Activated T-cell treated with anti-CD3 and anti-CD28 coated beads for 24 hours (primary cell): ENCODE results near the gene SPATA22.
"Not testable (repeated sequence)": the region's sequence is repeated elsewhere in the genome, so short reads cannot be mapped to it uniquely, and the experiment has no call there.

Experiments used
- DNase-seq: peaks from one replicate; pipeline ENCODE4 v3.0.0-alpha.2; 2020; ENCODE audit warnings: low read depth

The SPATA22 gene

GRCh38 chr17:3474212-3474611 is 2.6 kb upstream of the SPATA22 start:
- no peak for DNase-seq

DNA sequence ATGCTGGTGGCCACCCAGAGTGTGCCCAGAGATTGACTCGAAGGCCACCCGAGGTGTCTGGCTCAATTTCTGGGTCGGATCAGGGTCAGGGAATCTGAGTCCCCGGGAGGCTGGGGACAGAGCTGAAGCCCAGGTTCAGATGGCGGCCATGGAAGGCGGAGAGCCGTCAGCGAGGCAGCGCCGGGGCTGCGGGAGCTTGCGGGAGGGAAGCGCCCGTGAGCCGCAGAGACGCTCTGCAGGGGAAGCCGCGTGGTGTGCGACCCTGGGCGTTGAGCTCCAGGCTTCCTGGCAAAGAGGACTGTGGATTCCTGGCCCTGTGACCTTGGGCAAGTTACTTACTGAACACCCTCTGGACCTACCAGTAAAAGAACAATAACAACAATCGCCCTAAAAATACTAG is 518 bp upstream of the SPATA22 start:
- DNase-seq, result no peak

DNA sequence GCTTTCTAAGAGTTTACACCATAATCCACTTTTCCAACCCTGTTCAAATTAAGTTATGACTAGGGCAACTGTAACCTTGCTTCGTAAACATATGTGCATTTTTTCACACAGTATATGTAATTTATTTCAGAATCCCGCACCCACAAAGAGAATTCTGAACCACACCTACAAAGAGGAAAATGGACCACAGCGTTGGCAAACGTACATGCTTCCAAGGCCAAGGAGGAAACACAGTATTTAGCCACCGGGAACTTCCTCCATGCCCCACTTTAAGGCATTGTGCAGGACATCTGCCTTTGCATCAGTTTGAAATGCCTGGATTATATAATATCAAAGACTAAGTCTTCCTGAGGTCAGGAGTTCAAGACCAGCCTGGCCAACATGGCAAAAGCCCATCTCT is 2.1 kb downstream of the SPATA22 start:
- no peak for DNase-seq

DNA sequence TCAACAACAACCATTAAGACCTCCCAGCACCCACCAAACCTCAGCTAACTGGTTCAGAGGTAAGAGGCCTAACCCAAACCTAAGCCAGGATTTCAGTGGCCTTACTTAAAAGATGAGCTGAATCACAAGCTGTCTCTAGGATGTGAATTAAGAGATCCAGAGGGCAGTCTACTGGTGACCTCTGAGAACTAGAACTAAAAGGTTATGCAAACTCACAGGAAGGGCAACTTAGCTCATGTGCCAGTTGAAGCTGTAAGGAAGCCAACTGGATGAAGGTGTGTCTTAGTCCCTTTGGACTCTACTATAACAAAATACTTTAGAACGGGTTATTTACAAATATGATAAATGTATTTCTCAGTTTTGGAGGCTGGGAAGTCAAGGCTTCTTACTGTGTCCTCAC is 5.3 kb downstream of the SPATA22 start:
- DNase-seq, result not testable (repeated sequence)

DNA sequence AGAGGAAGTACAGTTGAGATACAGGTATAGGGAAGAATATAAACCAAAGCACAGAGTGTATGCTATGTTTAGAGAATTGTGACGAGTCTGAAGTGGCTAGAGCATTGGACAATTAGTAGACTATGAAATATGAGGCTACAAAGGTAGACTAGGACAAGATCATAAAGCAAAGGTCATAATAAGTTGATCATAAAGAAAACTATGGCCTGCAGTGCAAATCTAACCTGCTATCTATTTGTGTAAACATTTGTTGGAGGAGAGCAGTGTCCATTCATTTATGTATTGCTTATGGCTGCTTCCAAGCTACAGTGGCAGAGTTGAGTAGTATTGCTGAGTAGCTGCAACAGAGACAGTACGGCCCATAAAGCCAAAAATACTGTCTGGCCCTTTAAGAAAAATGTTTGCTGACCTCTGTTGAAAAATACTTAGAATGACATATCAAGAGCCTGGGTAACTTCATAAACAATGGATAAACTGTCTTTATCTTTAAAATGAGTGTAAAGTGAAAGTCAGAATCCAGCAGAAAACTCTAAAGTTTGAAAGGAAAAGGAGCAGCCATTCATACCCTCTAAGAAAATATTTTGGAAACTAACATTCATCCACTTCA is 23.5 kb downstream of the SPATA22 start:
- DNase-seq, result no peak

DNA sequence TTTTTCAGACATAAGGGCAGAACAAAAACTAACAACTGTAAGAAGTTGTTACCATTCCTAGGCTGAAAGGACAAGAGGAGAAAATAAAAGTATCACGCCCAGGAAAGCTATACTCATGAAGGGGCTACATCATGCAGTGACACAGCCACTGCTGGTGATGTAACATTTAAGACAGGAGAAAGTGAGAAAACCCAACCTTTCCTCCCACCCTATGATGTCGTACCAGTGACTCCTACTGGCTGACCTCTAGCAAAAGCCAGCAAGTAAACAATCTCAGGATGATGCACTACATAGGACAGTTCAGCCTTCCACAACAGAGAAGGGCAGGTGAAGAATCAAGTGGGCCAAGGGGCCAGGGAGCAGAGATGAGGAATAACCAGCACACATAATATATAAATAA is 24.0 kb downstream of the SPATA22 start:
- no peak for DNase-seq

DNA sequence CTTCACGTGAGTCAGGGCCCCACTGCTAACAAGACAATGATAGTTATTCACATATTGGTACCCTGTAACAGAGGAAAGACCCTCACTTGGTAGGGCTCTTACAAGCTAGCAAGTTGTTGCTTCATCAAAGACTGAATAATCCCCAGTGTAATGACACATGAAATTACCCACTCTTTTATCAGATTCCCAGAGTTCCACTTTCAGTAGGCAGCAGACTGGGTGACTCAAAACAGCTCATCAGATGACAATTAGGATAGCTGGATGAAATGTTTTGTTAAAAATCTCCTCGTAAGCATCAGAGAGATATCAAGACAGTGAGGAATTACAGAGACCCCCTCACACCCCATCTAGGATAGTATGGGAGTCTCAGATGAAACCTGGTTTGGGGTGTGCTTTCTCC is 31.2 kb downstream of the SPATA22 start:
- no peak for DNase-seq

DNA sequence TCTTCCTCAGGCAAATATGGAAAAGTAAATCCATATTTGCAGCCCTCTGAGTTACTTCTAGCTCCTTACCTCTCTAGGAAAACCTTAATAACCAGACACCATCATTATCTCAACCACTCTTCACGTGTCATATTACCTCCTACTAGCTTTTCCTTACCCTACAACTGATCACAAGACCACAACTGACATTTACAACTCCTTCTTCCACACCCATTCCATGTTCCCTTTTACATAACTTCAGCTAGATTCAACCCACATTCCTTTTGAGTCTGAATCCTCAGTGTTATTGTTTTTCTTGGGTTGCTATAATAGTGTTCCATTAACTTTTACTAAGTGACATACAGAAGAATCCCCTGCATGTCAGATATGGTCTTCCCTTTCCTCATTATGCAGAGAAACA is 33.3 kb downstream of the SPATA22 start:
- DNase-seq, result no peak

DNA sequence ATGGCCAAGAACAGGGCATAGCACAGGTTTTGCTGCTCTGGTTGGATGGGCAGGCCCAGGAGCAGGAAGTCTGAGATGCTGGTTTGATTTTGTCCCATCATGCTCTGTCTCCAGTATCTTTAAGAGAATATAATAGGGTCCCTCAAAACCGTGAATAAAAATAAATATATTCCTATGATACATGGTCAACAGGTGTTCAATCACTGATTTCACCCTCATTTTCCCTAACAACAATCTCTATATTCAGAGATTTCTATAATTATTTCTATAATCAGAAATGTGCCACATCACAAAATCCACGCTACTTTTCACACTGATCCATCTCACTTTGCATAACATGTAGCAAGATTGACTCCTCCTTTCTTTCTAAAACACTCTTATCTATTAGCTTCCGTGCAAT is 37.9 kb downstream of the SPATA22 start, which contains the start of gene OR1E2:
Gene OR1E2, minus strand, starts transcription at position 101 of the 400 bp plus-strand sequence. Its CDS starts 0 bp downstream, at position 101.
- no peak for DNase-seq

DNA sequence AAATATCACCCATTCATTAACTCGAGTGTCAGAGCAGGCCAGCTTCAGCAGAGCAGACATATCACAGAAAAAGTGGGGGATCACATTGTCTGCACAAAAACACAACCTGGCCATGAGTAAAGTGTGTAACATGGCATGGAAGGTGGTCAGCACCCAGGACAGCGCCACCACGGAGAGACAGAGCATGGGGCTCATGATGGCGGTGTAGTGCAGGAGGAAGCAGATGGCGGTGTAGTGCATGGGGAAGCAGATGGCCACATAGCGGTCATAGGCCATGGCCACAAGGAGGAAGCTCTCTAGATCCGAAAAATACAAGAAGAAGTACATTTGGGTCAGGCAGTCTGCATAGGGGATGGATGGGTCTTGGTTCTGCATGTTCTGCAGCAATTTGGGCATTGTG is 38.4 kb downstream of the SPATA22 start:
- not testable (repeated sequence) for DNase-seq

GRCh38 chr17:3418222-3418621 is 53.4 kb downstream of the SPATA22 start:
- DNase-seq, result no peak

DNA sequence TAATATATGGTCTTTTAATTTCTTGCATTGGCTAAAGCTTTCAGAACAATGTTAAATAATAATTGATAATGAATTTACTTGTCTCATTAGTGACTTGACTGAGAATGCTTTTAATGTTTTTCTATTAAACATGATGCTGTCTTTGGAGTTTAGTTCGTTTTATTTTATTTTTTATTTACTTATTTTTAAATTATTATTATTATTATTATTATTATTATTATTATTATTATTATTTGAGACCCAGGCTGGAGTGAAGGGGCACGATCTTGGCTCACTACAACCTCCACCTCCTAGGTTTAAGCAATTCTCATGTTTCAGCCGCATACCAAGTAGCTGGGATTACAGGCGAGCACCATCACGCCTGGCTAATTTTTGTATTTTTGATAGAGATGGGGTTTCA is 56.0 kb downstream of the SPATA22 start:
- DNase-seq, result no peak

DNA sequence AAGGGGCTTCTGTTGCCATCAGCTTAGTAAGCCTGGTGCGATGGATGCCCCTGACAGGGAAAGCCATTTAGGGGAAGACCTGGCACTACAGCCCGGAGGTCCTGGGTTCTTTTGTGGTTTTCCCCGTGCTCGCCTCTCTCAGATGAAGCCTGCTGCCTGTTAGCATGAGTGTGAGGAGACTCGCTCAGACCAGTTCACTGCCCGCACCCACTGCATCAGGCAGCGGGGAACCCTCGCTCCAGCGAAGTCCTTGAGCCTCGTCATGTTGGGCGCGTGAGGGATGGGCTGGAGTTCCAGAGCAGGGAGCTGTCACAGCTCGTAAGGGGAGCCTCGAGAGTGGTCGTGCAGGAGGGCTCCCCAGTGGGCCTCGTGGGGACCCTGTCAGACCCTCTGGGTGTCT is 59.4 kb downstream of the SPATA22 start:
- DNase-seq, result not testable (repeated sequence)

- DNase-seq, result no peak
Observed at GRCh38 chr17:3411070-3411469, 60.5 kb downstream of the SPATA22 start, which contains the start of gene OR3A3. OR3A3 (plus strand) TSS chr17:3411370.

DNA sequence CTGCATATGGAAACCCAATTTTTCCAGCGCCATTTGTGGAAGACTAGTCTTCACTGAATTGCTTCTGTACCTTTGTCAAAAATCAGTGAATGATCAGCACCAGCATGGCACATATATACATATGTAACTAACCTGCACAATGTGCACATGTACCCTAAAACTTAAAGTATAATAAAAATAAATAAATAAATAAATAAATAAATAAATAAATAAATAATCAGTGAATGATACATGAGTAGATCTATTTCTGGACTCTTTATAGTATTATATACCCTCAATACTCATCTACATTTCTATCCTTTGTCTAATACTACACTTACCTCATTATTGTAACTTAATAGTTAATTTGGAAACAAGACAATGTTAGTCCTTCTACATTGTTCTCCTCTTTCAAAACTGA is 67.8 kb downstream of the SPATA22 start:
- not testable (repeated sequence) for DNase-seq

DNA sequence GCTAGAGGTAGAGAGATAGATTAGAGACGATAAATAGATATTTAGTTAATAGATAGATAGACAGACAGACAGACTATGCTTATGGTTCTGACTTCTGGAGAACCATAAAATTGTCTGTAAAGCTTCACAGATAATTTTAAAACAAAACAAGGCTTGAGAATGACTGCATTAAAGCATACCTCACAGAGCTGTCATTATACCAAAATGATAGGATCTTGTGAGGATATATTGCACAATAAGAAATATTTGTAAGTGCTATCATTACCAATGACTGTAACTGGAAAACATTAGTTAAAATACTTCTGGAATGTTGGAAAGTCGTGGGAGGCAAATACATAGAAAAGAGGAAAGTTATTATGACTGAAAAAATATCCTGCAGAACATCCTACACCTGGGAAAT is 69.8 kb downstream of the SPATA22 start:
- no peak for DNase-seq

GRCh38 chr17:3400055-3400454 is 71.6 kb downstream of the SPATA22 start:
- no peak for DNase-seq

DNA sequence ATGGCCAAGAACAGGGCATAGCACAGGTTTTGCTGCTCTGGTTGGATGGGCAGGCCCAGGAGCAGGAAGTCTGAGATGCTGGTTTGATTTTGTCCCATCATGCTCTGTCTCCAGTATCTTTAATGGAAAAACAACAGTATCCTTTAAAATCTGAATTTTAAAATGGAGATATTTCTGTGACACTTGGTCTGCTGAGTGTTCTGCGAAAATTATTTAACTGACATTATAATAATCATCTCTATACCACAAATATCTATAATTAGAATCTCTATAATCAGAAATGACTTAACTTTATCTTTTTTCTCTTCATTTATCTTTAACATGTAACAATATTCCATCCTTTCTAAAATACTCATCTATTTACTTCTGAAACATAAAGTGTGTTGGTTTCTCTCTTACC is 73.3 kb downstream of the SPATA22 start, which contains the start of gene OR1E1:
Gene OR1E1, minus strand, starts transcription at position 101 of the 400 bp plus-strand sequence. Its CDS starts 0 bp downstream, at position 101.
- DNase-seq, result no peak

DNA sequence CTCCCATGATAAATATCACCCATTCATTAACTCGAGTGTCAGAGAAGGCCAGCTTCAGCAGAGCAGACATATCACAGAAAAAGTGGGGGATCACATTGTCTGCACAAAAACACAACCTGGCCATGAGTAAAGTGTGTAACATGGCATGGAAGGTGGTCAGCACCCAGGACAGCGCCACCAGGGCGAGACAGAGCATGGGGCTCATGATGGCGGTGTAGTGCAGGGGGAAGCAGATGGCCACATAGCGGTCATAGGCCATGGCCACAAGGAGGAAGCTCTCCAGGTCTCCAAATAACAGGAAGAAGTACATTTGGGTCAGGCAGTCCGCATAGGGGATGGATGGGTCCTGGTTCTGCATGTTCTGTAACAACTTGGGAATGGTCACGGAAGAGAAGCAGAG is 73.8 kb downstream of the SPATA22 start:
- DNase-seq, result not testable (repeated sequence)
